HG03025 (cell line): ENCODE data around the gene TBX1.
"Not testable (repeated sequence)": the region's sequence is repeated elsewhere in the genome, so short reads cannot be mapped to it uniquely, and the experiment has no call there.

ENCODE experiments used
- ATAC-seq: cut with Tn5 transposase; IDR thresholded peaks from one replicate; pipeline ENCODE4 v1.9.1; 2021; ENCODE audit warnings: mild to moderate bottlenecking, moderate library complexity; ENCODE audit not compliant: unreplicated experiment, low FRiP score

TBX1 gene

GRCh38 chr22:19722982-19723231 lies 37.7 kb upstream of the TBX1 start:
- no peak for ATAC-seq

- no peak for ATAC-seq
These were observed 37.2 kb upstream of the TBX1 start, which contains the start of gene GP1BB for GRCh38 chr22:19723232-19723982. TSS of gene GP1BB (plus strand) at chr22:19723539. CDS start at chr22:19723570, 31 bp downstream.

- no peak for ATAC-seq
These were observed 36.4 kb upstream of the TBX1 start for GRCh38 chr22:19723983-19724827.

- no peak for ATAC-seq
These were observed 35.5 kb upstream of the TBX1 start for GRCh38 chr22:19724927-19725661.

- ATAC-seq: not testable (repeated sequence)
These were observed 34.4 kb upstream of the TBX1 start for GRCh38 chr22:19726064-19726788.

GRCh38 chr22:19727310-19728150 lies 33.0 kb upstream of the TBX1 start:
- no peak for ATAC-seq

- no peak for ATAC-seq
These were observed 32.3 kb upstream of the TBX1 start for GRCh38 chr22:19728271-19728670.

- no peak for ATAC-seq
These were observed 31.7 kb upstream of the TBX1 start for GRCh38 chr22:19728836-19729235.

GRCh38 chr22:19729507-19729906 lies 31.1 kb upstream of the TBX1 start:
- no peak for ATAC-seq

- no peak for ATAC-seq
These were observed 30.4 kb upstream of the TBX1 start for GRCh38 chr22:19730198-19730597.

- ATAC-seq: no peak
These were observed 29.8 kb upstream of the TBX1 start for GRCh38 chr22:19730655-19731360.

GRCh38 chr22:19731361-19732135 lies 29.0 kb upstream of the TBX1 start:
- no peak for ATAC-seq

- no peak for ATAC-seq
These were observed 28.0 kb upstream of the TBX1 start for GRCh38 chr22:19732403-19733113.

- no peak for ATAC-seq
These were observed 26.8 kb upstream of the TBX1 start for GRCh38 chr22:19733755-19734154.

- no peak for ATAC-seq
These were observed 26.4 kb upstream of the TBX1 start for GRCh38 chr22:19734163-19734562.

- no peak for ATAC-seq
These were observed 25.7 kb upstream of the TBX1 start for GRCh38 chr22:19734837-19735382.

GRCh38 chr22:19735665-19736510 lies 24.7 kb upstream of the TBX1 start:
- ATAC-seq: no peak
